ENCODE measurements around the gene WDR31. TPM values are rescaled to one million over a fixed set of nuclear protein-coding genes. Genes with fewer than 3 reads are reported as not detected.
A peak's percentile ranks its signal among the peaks of the same experiment; 100 is the strongest.
"Not testable (repeated sequence)": the region's sequence is repeated elsewhere in the genome, so short reads cannot be mapped to it uniquely, and the experiment has no call there.

Gene WDR31
- total and polyA plus RNA-seq, 11 donors, result 7.0 to 22.4 (median 13.6) TPM

GRCh38 chr9:113380869-113381378 lies 40.8 kb upstream of the WDR31 start:
- intact Hi-C loops (cut with DNase I), result no loop called here
- WGBS, 4 donors, result 50 to 71% (median 66%) methylated on average over 1 of the region's 1 CpG
- TF ChIP-seq, protein P1, sequence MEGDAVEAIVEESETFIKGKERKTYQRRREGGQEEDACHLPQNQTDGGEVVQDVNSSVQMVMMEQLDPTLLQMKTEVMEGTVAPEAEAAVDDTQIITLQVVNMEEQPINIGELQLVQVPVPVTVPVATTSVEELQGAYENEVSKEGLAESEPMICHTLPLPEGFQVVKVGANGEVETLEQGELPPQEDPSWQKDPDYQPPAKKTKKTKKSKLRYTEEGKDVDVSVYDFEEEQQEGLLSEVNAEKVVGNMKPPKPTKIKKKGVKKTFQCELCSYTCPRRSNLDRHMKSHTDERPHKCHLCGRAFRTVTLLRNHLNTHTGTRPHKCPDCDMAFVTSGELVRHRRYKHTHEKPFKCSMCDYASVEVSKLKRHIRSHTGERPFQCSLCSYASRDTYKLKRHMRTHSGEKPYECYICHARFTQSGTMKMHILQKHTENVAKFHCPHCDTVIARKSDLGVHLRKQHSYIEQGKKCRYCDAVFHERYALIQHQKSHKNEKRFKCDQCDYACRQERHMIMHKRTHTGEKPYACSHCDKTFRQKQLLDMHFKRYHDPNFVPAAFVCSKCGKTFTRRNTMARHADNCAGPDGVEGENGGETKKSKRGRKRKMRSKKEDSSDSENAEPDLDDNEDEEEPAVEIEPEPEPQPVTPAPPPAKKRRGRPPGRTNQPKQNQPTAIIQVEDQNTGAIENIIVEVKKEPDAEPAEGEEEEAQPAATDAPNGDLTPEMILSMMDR (IDR thresholded peaks at IDR 0.05), result no peak
- no peak for TF ChIP-seq POLR2A (IDR thresholded peaks at IDR 0.05)

GRCh38 chr9:113379829-113380210 lies 39.7 kb upstream of the WDR31 start:
- ATAC-seq, result not testable (repeated sequence)
- intact Hi-C loops (cut with DNase I), result loop anchor here in 3 of 10 donors (5.0 kb wide), 1 partner anchor 38 kb away; the partner anchor contains the start of gene WDR31 (in 3 of the 3)

More at GRCh38 chr9:113380869-113381378, 40.8 kb upstream of the WDR31 start:
- H3K4me3 ChIP-seq, result no peak overlapping the region
- H3K27ac ChIP-seq, result no peak overlapping the region
- ATAC-seq (no peak), DNase-seq (no peak)
- peaks cover 0 to 3% (median 0%) of the 10 kb centered on the region in 9 donors for H3K36me3 ChIP-seq
- no peaks in the 10 kb centered on the region for H3K27me3 ChIP-seq
- H3K9me3 ChIP-seq, result no peaks in the 10 kb centered on the region
- H3K4me1 ChIP-seq, result peaks cover 0 to 9% (median under 1%) of the 10 kb centered on the region in 12 donors

GRCh38 chr9:113379094-113379828 lies 39.2 kb upstream of the WDR31 start:
- intact Hi-C loops (cut with DNase I), result loop anchor here in 3 of 10 donors (5.0 kb wide), 1 partner anchor 37 kb away; the partner anchor contains the start of gene WDR31 (in 3 of the 3)
- not testable (repeated sequence) for H3K9me3 ChIP-seq, H3K27ac ChIP-seq, H3K27me3 ChIP-seq, ATAC-seq, H3K4me3 ChIP-seq, DNase-seq
- Histone ChIP-seq H3K36me3 (peaks cover 0 to 12% (median 2%) of the 10 kb centered on the region in 9 donors), H3K4me1 (peaks cover 0 to 18% (median 4%) of the 10 kb centered on the region in 12 donors)
- 60 to 67% (median 63%) methylated on average over 23 to 24 of the region's 24 CpGs for WGBS, 4 donors

More at GRCh38 chr9:113379829-113380210, 39.7 kb upstream of the WDR31 start:
- not testable (repeated sequence) for H3K27me3 ChIP-seq, H3K27ac ChIP-seq, H3K9me3 ChIP-seq, H3K36me3 ChIP-seq, DNase-seq, H3K4me3 ChIP-seq
- H3K4me1 ChIP-seq, result peaks cover 0 to 18% (median 4%) of the 10 kb centered on the region in 12 donors
- 77 to 85% (median 83%) methylated on average over 2 of the region's 2 CpGs for WGBS, 4 donors

- DNase-seq (peak; percentile 74 to 89 (median 80)), ATAC-seq (peak; percentile 88 to 96 (median 94))
- 1 to 6% (median 4%) methylated on average over 49 to 74 of the region's 74 CpGs for WGBS, 4 donors
- no peaks in the 10 kb centered on the region for H3K9me3 ChIP-seq
- peak within 1 kb of the TSS; percentile 29 to 86 (median 77) for H3K27ac ChIP-seq
- H3K4me3 ChIP-seq, result peak within 1 kb of the TSS; percentile 65 to 99 (median 84)
- no peaks in the 10 kb centered on the region for H3K27me3 ChIP-seq
- H3K4me1 ChIP-seq, result peaks cover 0 to 18% (median 4%) of the 10 kb centered on the region in 12 donors
- TF ChIP-seq POLR2A (IDR thresholded peaks at IDR 0.05), result peak in 1 of 2 donors; percentile 83
- TF ChIP-seq, protein P1 (IDR thresholded peaks at IDR 0.05), result no peak
- intact Hi-C loops (cut with DNase I), result loop anchor here in 3 of 10 donors (5.0 kb wide), 1 partner anchor 35 kb away; the partner anchor contains the start of gene WDR31 (in 3 of the 3)
- peaks cover 0 to 29% (median 15%) of the 10 kb centered on the region in 9 donors for H3K36me3 ChIP-seq
These were observed 36.8 kb upstream of the WDR31 start, which contains the start of gene HDHD3 for GRCh38 chr9:113376634-113377567. TSS of gene HDHD3 (minus strand) at chr9:113376986. CDS start at chr9:113374354, 2,632 bp downstream.
